Measurements from ENCODE around the gene HNRNPUL1.
"Not testable (repeated sequence)": the region's sequence is repeated elsewhere in the genome, so short reads cannot be mapped to it uniquely, and the experiment has no call there.

The HNRNPUL1 gene

DNA sequence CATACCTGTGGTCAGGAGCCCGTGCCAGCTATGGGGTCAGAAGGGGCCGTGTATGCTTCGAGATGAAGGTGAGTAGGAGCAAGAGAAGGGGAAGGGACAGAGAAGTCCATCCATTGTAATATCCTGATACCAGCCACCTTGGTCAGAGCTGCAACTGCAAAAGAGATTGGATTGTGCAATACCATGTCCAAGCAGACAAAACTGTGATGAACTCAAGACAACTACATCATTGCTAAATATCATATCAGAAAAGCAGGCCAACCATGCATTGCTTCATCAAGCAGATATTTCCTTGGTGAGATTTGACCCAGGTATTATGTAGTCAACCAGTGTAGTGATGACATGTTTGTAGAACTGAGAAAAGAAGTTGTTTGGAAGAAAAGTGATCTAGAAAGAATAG is 12.1 kb downstream of the HNRNPUL1 start:
- no peak for DNase-seq (ENCODE audit: low spot score)

DNA sequence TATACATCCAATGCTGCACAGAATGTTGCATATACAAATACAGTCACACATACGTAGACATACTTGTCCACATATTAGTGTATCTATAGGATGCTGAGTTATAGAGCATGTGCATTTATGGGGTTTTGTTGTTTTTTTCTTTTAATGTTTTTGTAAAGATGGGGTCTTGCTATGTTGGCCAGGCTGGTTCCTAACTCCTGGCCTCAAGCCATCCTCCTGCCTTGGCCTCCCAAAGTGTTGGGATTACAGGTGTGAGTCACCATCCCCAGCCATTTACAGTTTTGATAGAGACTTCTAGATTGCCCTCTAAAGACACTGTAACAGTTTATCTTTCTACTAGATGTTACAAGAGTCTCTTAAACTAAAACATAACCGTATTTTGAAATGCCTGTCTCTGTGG is 14.3 kb downstream of the HNRNPUL1 start:
- no peak for DNase-seq (ENCODE audit: low spot score)

DNA sequence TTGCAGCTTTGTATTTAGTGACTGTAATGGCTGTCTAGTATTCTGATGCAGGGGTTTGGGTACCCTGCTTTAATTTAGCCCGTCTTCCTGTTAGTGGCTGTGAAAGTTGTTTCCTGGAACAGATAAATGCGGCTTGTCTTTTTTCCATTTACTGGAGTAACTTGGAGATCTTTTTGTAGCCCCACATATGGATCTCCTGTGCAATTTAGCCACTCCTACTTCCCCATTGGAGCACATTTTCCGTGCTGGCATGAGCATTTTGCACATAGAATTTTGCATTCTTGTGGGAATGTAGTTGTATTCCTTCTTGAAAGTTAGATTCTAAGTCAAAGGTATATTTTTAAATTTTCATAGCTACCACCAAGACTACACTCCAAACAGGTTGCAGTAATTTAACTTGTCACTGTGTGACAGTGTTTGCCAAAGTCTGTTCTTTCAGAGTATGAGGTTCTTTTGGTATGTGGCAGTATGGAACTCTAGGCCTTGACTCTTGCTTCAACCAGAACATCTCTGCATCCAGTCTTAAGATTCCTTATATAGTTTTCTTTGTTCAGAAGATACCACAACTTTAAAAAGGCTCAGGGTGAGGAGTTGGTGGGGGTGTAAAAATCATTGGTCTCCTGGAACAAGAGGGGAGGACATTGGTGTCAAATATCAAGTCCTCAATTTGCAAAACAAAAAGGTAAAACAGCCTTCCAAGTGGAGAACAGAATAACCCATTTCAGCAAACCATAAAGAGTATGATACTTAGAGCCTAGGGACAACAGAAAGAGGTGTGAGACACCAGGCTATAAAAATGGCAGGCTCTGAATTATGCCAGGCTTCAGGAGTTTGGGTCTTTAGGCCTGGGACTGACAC is 24.7 kb downstream of the HNRNPUL1 start:
- DNase-seq (ENCODE audit: low spot score) = no peak

DNA sequence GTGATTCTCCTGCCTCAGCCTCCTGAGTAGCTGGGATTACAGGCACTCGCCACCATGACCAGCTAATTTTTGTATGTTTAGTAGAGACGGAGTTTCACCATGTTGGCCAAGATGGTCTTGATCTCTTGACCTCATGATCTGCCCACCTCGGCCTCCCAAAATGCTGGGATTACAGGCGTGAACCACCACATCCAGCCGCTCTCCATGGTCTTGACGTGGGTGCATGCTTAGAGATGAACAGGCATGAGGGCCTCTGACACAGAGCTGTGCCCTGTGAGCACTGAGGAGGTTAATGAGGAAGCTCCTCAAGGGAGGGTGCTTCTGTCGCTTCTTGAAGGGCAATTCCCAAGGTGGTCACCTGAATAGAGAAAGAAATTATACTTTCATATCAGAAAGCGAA is 25.6 kb downstream of the HNRNPUL1 start:
- DNase-seq (ENCODE audit: low spot score) = not testable (repeated sequence)

DNA sequence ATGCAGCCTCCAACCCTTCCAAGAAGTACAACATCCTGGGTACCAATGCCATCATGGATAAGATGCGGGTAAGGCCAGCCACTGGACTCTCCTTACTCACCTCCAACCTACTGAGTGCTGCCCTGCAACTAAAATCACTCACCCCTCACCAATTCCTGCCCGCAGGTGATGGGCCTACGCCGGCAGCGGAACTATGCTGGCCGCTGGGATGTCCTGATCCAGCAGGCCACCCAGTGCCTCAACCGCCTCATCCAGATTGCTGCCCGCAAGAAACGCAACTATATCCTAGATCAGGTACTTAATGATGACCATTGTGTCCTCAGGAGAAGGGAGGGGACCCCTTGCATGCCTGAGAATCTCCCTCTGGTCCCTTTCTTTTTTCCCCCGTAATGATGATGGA is 30.2 kb downstream of the HNRNPUL1 start:
- no peak for DNase-seq (ENCODE audit: low spot score)

DNA sequence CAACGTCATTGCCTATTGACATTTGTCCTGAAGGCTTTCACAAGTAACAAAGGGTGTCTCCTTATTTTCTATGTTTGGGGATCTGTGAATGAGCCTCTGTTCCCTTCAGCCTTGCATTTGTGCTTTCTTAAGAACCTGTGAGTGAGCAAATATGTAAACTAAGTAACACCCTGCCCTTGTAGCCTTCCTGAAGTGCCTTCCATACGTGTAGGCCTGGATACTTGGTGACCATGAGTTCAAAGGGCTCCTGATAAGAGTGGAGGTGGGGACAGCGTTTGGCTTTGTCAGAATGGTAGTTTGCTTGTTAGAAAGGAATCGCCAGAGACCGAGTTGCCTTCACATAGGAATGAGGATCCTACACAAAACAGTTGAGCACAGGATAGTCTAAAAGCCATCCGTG is 31.3 kb downstream of the HNRNPUL1 start:
- no peak for DNase-seq (ENCODE audit: low spot score)

DNA sequence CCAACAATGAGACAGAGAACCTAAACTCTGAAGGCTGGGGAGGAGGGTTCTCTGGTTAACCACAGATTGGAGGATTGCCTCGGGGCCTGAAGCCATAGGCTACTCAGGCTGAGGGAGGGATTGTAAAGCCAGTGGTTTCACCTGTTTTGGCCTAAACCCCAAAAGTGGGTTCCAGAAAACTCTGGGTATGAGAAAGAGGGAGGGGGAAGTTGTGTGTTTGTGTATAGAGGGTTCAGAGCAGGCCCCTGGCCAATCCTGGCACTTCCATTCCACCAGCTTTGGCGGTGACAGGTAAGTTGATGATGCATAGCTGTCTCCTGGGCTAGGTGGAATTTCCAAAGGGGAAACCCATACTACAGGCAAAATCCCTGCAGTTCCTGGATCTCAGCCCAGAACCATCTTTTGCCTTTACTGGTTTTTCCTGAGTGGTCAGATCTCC is 32.3 kb downstream of the HNRNPUL1 start:
- no peak for DNase-seq (ENCODE audit: low spot score)

DNA sequence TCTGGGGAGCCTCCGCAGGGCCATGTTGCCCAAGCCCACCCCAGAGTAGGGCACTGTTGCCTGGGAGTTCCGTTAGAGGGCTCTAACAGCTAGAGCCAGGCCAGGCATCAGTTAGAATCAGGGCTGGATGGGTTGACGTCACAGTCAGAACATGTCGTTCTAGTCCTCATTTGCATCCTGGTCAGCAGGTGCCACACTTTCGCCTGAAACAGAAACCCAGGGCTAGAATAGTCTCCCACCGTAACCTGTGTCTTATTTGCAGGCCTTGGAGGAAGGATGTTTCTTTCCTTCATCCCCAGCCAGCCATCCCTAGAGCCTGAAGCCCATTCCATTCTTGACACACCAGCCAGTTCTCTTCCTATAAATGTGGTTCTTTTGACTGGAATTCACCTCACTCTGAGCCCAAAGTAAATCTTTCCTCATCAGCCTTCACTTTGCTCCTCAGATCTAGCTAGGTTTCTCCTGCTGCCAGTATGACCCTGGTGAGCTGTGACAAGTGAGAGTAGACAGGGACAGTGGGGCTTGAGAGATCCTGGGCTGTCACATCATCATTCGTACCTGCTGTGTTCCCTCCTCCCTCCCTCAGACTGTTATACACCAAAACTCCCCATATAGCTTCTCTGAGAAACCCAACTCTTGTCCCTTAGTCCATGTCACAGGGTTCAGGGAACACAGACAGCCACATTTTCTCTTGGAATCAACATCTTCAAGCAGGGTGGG is 33.6 kb downstream of the HNRNPUL1 start:
- no peak for DNase-seq (ENCODE audit: low spot score)

DNA sequence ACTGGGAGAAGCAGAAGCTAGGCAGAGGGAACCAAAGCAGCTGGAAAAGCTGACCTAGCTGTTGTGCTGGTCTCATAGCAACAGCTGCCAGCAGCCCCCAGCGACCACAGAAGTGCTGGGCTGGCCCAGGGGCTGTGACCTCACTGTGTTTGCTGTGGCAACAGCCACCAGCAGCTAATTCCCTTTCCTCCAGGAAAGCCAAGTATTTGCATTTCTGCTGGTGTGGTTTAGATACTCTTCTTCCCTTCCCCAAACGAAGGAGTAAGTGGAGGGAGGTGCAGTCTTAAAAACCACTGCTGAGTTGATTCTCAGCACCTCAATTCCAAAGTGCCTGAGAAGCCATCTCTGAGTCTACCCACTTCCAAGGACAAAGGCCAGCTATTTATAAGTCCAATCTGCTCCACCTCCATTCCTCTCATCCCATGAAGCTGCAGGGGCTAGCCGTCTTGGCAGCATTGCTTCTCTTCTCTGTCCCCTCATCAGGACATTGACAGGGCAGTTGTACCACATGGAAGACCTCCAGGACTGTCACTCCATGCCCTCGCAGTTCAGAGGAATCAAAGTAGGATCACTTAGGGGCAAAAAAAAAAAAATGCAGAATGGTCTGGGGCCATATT is 34.3 kb downstream of the HNRNPUL1 start:
- peak; percentile 96 for DNase-seq (ENCODE audit: low spot score)

DNA sequence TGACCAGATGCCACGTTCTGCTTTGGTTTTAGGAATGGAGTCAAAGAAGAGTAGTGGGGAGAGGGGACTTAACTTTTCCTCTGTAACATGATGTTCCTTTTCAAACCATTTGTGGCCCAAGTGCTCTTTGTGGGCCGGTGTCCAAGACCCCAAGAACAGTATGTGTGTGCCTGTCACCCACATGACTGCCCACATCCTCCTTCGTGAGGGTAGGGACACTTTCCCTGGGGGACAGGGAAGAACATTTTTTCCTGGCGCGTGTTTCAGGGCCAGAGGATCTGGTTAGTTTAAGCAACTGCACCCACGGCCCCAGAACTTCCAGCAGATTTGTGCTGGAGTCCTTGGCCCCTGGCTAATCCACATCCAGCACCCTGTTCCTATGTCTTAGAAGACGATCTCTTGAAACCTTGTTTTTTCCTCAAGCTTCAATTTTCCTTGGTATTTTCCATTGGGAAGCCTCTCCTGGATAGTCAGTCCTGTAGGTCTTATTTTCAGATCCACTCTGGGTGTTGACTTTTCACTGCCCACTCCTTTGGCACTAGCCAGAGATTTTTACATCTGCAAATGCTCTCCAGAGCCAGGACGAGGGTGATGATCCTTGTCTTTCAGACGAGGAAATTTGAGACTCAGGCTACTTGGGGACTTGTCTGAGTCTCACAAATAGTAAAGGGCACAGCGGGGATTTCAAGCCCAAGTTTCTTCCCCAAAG is 35.0 kb downstream of the HNRNPUL1 start:
- no peak for DNase-seq (ENCODE audit: low spot score)

DNA sequence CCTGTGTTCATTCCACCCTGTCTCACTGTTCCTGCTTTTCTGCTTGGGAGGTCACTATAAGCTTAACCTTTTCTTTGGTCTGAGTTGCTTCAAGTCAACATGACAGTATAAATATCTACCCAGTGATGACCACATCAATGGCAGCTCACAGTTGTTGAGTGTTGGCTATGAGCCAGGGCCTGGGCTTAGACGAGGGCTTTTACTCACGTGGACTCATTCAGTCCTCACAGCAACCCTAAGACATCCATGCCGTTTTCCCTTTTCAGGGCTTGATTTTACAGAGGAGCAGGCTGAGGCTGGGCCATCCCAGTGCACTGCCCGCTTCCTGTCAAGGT is 35.5 kb downstream of the HNRNPUL1 start:
- peak; percentile 76 for DNase-seq (ENCODE audit: low spot score)

DNA sequence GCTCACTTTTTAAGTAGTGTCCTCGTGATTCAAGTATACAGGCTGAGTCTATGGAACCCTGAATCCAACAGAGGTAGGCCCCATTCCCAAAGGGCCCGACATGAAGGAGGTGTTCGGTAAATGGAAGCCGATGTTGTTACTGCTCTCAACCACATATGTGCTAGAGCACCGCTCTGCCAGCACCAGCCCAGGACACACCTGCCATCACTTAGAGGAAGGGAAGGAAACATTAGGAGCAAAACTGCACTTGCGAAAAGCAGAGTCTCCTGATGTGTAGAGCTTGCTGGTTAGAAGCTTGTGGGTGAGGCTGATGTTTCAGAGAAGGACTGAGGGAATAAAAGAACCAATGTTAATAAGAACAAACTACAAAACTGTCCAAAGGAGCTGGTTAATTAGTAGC is 36.4 kb downstream of the HNRNPUL1 start:
- DNase-seq (ENCODE audit: low spot score) = no peak

DNA sequence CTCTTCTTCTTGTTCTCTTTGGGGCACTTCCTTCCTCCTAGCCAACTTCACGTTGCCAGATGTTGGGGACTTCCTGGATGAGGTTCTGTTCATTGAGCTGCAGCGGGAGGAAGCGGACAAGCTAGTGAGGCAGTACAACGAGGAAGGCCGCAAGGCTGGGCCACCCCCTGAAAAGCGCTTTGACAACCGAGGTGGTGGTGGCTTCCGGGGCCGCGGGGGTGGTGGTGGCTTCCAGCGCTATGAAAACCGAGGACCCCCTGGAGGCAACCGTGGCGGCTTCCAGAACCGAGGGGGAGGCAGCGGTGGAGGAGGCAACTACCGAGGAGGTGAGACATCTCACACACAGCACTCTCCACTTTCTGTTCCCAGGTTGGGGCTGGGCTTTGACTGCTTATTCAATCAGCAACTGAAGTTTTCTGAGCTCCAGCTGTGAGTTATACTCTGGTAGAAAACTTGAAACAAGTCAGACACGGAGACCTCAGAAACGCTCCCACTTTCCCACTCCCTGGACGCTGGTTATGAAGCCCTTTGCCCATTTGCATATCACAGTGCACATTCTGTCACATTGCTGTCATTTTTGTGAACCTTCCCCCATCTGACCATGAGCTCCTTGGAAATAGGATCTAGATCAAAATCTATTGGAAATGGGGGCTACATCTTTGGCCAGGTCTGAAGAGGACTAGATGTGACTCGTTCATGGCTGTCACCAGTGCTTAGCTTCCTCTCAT is 38.6 kb downstream of the HNRNPUL1 start:
- DNase-seq (ENCODE audit: low spot score) = no peak

DNA sequence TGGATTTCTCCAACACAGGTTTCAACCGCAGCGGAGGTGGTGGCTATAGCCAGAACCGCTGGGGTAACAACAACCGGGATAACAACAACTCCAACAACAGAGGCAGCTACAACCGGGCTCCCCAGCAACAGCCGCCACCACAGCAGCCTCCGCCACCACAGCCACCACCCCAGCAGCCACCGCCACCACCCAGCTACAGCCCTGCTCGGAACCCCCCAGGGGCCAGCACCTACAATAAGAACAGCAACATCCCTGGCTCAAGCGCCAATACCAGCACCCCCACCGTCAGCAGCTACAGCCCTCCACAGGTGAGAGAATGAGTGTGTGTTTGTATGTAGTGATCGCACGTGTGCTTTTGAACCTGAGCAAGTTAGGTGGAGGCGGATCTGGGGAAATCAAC is 39.8 kb downstream of the HNRNPUL1 start:
- DNase-seq (ENCODE audit: low spot score) = no peak

DNA sequence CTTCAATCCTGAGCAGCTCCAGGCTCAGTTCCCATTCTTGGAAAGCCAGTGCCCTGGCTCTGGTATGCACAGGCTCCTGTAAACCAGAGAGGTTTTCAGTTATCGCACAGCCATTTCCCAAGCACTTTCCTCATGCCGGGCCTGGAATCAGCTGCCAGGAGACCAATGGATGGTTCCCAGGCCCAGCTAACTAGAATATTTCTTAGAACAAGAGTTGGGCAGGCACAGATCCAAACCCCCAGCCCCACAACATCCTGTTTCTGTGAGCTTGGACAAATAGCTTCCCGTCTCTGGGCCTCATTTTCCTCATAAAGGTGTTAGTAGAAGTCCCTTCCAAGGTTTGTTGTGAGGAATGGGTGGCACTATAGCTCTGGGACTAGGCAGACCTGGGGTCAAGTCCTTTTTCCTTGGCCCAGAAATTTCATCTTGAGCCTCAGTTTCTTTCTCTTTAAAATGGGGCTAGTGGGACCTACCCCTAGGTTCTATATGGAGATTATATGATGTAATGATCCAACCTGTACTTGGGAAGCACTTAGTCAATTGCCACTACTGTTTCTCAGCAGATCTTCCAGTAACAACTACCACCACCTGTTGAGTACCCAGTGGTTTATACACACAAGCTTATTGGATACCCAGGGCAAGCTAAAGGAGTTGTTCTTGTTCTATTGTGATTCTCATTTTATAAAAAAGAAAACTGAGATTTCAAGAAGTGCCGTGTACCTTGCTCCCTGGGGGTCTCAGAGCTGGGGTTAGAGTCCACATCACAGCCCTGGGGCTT is 40.7 kb downstream of the HNRNPUL1 start:
- no peak for DNase-seq (ENCODE audit: low spot score)

DNA sequence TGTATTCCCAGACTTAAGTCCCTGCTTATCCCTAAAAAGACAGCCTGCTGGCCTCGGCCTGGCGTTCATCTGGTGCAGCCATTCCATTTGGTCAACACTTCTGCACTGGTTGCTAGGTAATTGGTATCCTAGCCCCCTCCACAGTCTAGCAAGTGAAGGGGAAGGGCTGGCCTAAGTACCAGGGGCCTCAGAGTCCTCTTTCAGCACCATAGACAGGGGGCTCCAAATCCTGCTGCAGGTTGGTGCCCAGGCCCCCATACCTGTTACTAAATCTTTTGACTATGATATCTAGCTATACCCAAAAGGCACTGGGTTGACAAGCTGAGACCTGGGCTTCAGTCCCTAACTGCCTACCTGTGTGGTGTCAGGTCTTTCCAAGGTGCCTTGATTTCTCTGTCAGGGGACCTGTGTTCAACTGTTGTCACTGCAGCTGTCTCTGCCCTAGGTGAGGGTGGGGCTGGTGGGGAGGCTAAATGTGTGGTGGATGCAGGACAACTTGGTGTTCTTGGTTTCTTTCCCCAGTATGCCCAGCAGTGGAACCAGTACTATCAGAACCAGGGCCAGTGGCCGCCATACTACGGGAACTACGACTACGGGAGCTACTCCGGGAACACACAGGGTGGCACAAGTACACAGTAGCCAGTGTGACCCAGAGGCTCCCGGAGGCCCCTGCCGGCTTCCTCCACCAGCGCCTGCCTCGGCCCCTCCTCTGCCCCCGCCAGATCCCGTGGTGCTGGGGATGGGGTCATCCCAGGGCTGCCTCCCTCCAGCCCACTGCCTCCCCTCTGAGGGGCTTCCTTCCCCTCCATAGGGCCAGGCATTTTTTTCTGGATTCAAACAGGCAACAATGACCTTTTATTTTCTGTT is 42.0 kb downstream of the HNRNPUL1 start:
- DNase-seq (ENCODE audit: low spot score) = no peak

DNA sequence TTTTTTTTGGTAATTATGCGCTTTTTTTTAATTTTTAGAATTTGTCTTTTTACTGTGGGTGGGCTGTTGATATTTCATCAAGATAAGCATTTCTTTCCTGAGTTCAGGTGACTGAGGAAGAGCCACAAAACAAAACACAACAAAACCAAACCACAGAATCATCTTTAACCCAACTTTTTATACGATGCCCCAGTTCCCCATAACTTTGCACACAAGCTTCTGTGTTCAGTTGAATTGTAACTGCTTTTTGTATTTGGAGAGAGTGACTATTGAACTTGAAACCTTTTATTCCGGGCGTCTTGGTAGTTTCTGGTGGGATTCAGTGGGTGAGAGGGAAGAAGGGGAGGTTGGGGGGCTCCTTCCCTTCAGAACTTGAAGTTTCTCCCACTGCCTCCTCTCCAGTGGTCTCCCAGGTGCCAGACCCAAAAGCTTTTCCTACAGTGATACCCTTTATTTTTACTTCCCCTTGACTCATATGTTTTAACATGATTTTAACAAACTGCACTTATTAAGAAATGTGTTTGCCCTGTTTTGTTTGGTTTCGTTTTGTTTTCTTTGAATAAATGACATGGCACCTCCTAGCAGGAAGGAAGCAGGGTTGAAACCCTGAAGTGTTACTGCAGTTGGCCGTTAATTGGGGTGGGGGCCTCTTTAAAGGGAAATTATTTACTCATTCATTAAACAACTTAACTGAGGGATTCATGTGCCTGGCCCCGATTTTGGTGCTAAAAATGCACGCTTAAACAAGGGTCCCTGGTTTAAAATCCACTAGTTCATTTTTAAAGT is 43.1 kb downstream of the HNRNPUL1 start:
- DNase-seq (ENCODE audit: low spot score) = no peak

DNA sequence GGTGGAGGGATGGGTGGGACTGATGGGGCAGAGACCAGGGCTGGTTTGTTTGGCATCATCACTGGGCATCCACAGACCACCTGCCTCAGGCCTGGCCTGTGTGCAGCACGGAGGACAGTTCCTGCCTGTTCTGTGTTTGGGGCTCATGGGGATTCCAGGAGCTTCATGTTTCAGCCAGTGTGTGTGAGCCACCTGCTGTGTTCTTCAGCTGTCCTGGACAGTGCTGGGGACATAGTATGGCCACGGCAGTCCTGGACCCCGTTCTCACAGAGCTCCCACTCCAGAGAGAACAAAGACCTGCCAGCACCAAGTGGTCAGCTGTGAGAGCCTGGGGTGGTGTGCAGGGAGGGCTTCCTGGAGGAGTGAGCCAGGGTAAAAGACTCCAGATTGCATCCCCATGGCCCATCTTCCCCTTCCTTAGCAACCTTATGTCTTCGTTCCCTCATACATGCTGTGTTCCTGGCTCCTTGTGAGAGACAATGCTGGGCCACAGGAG is 43.8 kb downstream of the HNRNPUL1 start:
- DNase-seq (ENCODE audit: low spot score) = no peak
